HG03342 (cell line): ENCODE data around the gene ZNF787.
"Not testable (repeated sequence)": the region's sequence is repeated elsewhere in the genome, so short reads cannot be mapped to it uniquely, and the experiment has no call there.

ENCODE experiments used
- ATAC-seq: cut with Tn5 transposase; IDR thresholded peaks from one replicate; pipeline ENCODE4 v1.9.1; 2021; ENCODE audit warnings: mild to moderate bottlenecking, moderate library complexity; ENCODE audit not compliant: unreplicated experiment

The ZNF787 gene

GRCh38 chr19:56121180-56122167, at the start of gene ZNF787:
Gene ZNF787 (minus strand): TSS chr19:56121295. CDS start chr19:56103217, 18,078 bp downstream.
- ATAC-seq = peak; percentile 82

GRCh38 chr19:56170261-56170660, 49.2 kb upstream of the ZNF787 start:
- ATAC-seq = no peak

- ATAC-seq = no peak
Measured at GRCh38 chr19:56167064-56167578, 46.0 kb upstream of the ZNF787 start.

GRCh38 chr19:56163097-56163496, 42.0 kb upstream of the ZNF787 start:
- ATAC-seq = no peak

- ATAC-seq = no peak
Measured at GRCh38 chr19:56162258-56162657, 41.2 kb upstream of the ZNF787 start.

GRCh38 chr19:56161534-56161933, 40.4 kb upstream of the ZNF787 start:
- no peak for ATAC-seq

- no peak for ATAC-seq
Measured at GRCh38 chr19:56159622-56160271, 38.7 kb upstream of the ZNF787 start.

GRCh38 chr19:56159009-56159559, 38.0 kb upstream of the ZNF787 start:
- ATAC-seq = no peak

- no peak for ATAC-seq
Measured at GRCh38 chr19:56158170-56158757, 37.2 kb upstream of the ZNF787 start.

GRCh38 chr19:56156768-56157167, 35.7 kb upstream of the ZNF787 start:
- no peak for ATAC-seq

GRCh38 chr19:56155124-56155687, 34.1 kb upstream of the ZNF787 start:
- no peak for ATAC-seq

GRCh38 chr19:56153507-56153906, 32.4 kb upstream of the ZNF787 start:
- no peak for ATAC-seq

- no peak for ATAC-seq
Measured at GRCh38 chr19:56152644-56153043, 31.5 kb upstream of the ZNF787 start.

- no peak for ATAC-seq
Measured at GRCh38 chr19:56150358-56150757, 29.3 kb upstream of the ZNF787 start.

GRCh38 chr19:56149656-56150038, 28.6 kb upstream of the ZNF787 start:
- ATAC-seq = no peak

- not testable (repeated sequence) for ATAC-seq
Measured at GRCh38 chr19:56148955-56149655, 28.0 kb upstream of the ZNF787 start.

GRCh38 chr19:56148096-56148495, 27.0 kb upstream of the ZNF787 start:
- ATAC-seq = no peak

GRCh38 chr19:56147307-56147706, 26.2 kb upstream of the ZNF787 start:
- no peak for ATAC-seq

- ATAC-seq = no peak
Measured at GRCh38 chr19:56146904-56147303, 25.8 kb upstream of the ZNF787 start.

GRCh38 chr19:56145698-56146097, 24.6 kb upstream of the ZNF787 start:
- no peak for ATAC-seq
